HepG2 (cell line): ENCODE data around the gene KAT6B. TPM values are rescaled to one million over a fixed set of nuclear protein-coding genes. Genes with fewer than 3 reads are reported as not detected.

Experiments
- ATAC-seq: fragments of 200-7000 bp; cut with Tn5 transposase; 3 replicates; pipeline ENCODE4 v1.9.1; 2020; ENCODE audit warnings: mild to moderate bottlenecking, moderate library complexity
- BruUV-seq: library from RNA; stranded (reverse); fragments of 400-500 nt; replicated peaks from 2 replicates; lab custom pipeline; 2021; lab: Mats Ljungman, UMichigan
- CTCF ChIA-PET: fragments of 300-600 bp; formaldehyde crosslinking; extraction: SDS; loops from one replicate; lab custom pipeline; 2021; ENCODE audit warnings: low total read pairs, inconsistent platforms, low intra/inter-chr PET ratio; lab: Yijun Ruan, JAX
- POLR2A ChIA-PET: fragments of 350-600 bp; sonication (Branson Sonifier 250); formaldehyde crosslinking; loops from one replicate; lab custom pipeline; 2020; ENCODE audit warnings: antibody characterized with exemption, inconsistent platforms; lab: Yijun Ruan, JAX
- DNase-seq: peaks from one replicate; pipeline ENCODE4 v3.0.0-alpha.2; 2015; ENCODE audit warnings: low spot score
- FAIRE-seq: peaks from 3 replicates; lab custom pipeline; 2011; peaks lifted over from hg19 to GRCh38; lab: Jason Lieb, UNC
- H2AFZ ChIP-seq: one replicate; pipeline ENCODE4 v1.6.1; 2011; ENCODE audit warnings: low read length, inconsistent platforms
- H3K27ac ChIP-seq: fragments of 300-600 bp; 3 replicates; pipeline ENCODE4 v1.8.0; 2011; ENCODE audit warnings: mixed run types, mild to moderate bottlenecking, mixed read lengths, low read length, inconsistent platforms; ENCODE audit not compliant: insufficient read depth; ENCODE audit errors: extremely low read length
- H3K27me3 ChIP-seq, 2 experiments: fragments of 200-600 bp in 1 of 2; 2 replicates in 1 of 2; 3 replicates in 1 of 2; pipeline versions ENCODE4 v1.6.0 to v1.8.0; 2011; ENCODE audit warnings: low read length in 2 of 2, mild to moderate bottlenecking in 2 of 2, moderate library complexity in 2 of 2, inconsistent platforms in 1 of 2; ENCODE audit not compliant: insufficient read depth in 2 of 2, control insufficient read depth in 1 of 2
- H3K36me3 ChIP-seq, 2 experiments: fragments of 200-600 bp in 1 of 2; replicated peaks in 1 of 2; 2 replicates in 1 of 2; 3 replicates in 1 of 2; pipeline versions ENCODE4 v1.5.1 to v1.8.0; 2011; ENCODE audit warnings: low read length in 2 of 2, inconsistent platforms in 1 of 2; ENCODE audit not compliant: insufficient read depth in 2 of 2, control insufficient read depth in 1 of 2
- H3K4me1 ChIP-seq: 2 replicates; pipeline ENCODE4 v1.5.1; 2012; ENCODE audit warnings: low read length, inconsistent platforms; ENCODE audit not compliant: insufficient read depth
- H3K4me2 ChIP-seq: 2 replicates; pipeline ENCODE4 v1.6.0; 2011; ENCODE audit warnings: low read depth, low read length, inconsistent platforms
- H3K4me3 ChIP-seq, 3 experiments: fragments of 200-600 bp in 1 of 3; sonication (generic), shearing (Covaris generic) in 1 of 3; replicated peaks in 1 of 3; 2 replicates each; pipeline ENCODE4 v1.5.1; 2011 to 2016; ENCODE audit warnings: low read length in 3 of 3, inconsistent platforms in 2 of 3, low read depth in 2 of 3, mild to moderate bottlenecking in 2 of 3, control low read depth in 1 of 3, mixed read lengths in 1 of 3; ENCODE audit not compliant: insufficient read depth in 1 of 3
- H3K79me2 ChIP-seq: one replicate; pipeline ENCODE4 v1.6.1; 2011; ENCODE audit warnings: low read length, inconsistent platforms; ENCODE audit not compliant: insufficient read depth
- H3K9ac ChIP-seq: 2 replicates; pipeline ENCODE4 v1.6.0; 2011; ENCODE audit warnings: mild to moderate bottlenecking, low read depth, low read length, inconsistent platforms; ENCODE audit not compliant: insufficient read depth
- H3K9me3 ChIP-seq: 2 replicates; pipeline ENCODE4 v1.5.1; 2012; ENCODE audit warnings: mild to moderate bottlenecking, low read length
- H4K20me1 ChIP-seq: 2 replicates; pipeline ENCODE4 v1.6.0; 2011; ENCODE audit warnings: inconsistent platforms, mild to moderate bottlenecking, low read length, moderate library complexity; ENCODE audit not compliant: insufficient read depth
- ARNTL ChIP-seq: sonication (generic); formaldehyde crosslinking; IDR thresholded peaks from 2 replicates; pipeline ENCODE4 v1.4.0; 2020; ENCODE audit warnings: mild to moderate bottlenecking, missing genetic modification reagents
- HOXA3 ChIP-seq: sonication (generic); formaldehyde crosslinking; IDR thresholded peaks from 2 replicates; pipeline ENCODE4 v1.5.0; 2020; ENCODE audit warnings: missing genetic modification reagents
- KLF12 ChIP-seq: sonication (generic); formaldehyde crosslinking; IDR thresholded peaks from 2 replicates; pipeline ENCODE4 v1.4.0; 2020; ENCODE audit warnings: missing genetic modification reagents, borderline replicate concordance
- PATZ1 ChIP-seq: sonication (generic); formaldehyde crosslinking; IDR thresholded peaks from 2 replicates; pipeline ENCODE4 v1.4.0; 2020; ENCODE audit warnings: missing genetic modification reagents
- PITX1 ChIP-seq: sonication (generic); formaldehyde crosslinking; IDR thresholded peaks from 2 replicates; pipeline ENCODE4 v1.5.1; 2020; ENCODE audit warnings: mild to moderate bottlenecking, missing genetic modification reagents
- REPIN1 ChIP-seq: sonication (generic); formaldehyde crosslinking; IDR thresholded peaks from 2 replicates; pipeline ENCODE4 v1.8.0; 2022; ENCODE audit warnings: missing genetic modification reagents, low read depth, mild to moderate bottlenecking, borderline replicate concordance
- TMF1 ChIP-seq: sonication (generic); formaldehyde crosslinking; IDR thresholded peaks from 2 replicates; pipeline ENCODE4 v1.8.1; 2022; ENCODE audit warnings: low read depth, missing genetic modification reagents
- ZNF251 ChIP-seq: sonication (generic); formaldehyde crosslinking; IDR thresholded peaks from 2 replicates; pipeline ENCODE4 v1.9.0; 2021; ENCODE audit warnings: mild to moderate bottlenecking, missing genetic modification reagents
- ZNF468 ChIP-seq: sonication (generic); formaldehyde crosslinking; IDR thresholded peaks from 2 replicates; pipeline ENCODE4 v1.8.0; 2022; ENCODE audit warnings: mild to moderate bottlenecking, moderate library complexity, missing genetic modification reagents
- WGBS: methylation state at CpG from one replicate; pipeline ENCODE4 v1.1.6; 2017; ENCODE audit warnings: low lambda C conversion rate; 5-methylcytosine and 5-hydroxymethylcytosine counted together
- in situ Hi-C: cut with HindIII; loops from 2 replicates; pipeline ENCODE4 v1.10.0; 2017; ENCODE audit warnings: low pct_unique_long_range_greater_than_20kb; ENCODE audit not compliant: extremely low pct_ligation_motif_present
- intact Hi-C: fragments of 100-400 bp; cut with micrococcal nuclease; formaldehyde crosslinking; loops from one replicate; pipeline ENCODE4 v1.10.0; 2022; ENCODE audit not compliant: unreplicated experiment
- polyA plus RNA-seq, 8 experiments: library from polyadenylated mRNA; depleted of rRNA in 3 of 8; stranded (reverse) in 7 of 8; unstranded in 1 of 8; fragments of >200 nt; fragmentation: Illumina TruSeq in 4 of 8; extraction: Trizol in 4 of 8; gene quantifications; 2 replicates each; pipeline versions ENCODE4 v1.2.1 to v1.2.3, GENCODE V29; 2011 to 2016; ENCODE audit warnings: low read depth in 4 of 8, missing spikeins in 1 of 8, mixed read lengths in 1 of 8; ENCODE audit not compliant: insufficient read depth in 1 of 8
- total RNA-seq, 5 experiments: library from RNA; depleted of rRNA; stranded (reverse); fragments of >200 nt; fragmentation: Illumina TruSeq; extraction: Trizol; gene quantifications; 2 replicates each; pipeline ENCODE4 v1.2.3, GENCODE V29; 2016; ENCODE audit warnings: low read depth in 1 of 5

KAT6B gene
- total and polyA plus RNA-seq, 2 of the 13 experiments (the other 11 are each of a cell fraction or from before 2014, with no cell fraction given) = 3.0 to 9.5 TPM

DNA sequence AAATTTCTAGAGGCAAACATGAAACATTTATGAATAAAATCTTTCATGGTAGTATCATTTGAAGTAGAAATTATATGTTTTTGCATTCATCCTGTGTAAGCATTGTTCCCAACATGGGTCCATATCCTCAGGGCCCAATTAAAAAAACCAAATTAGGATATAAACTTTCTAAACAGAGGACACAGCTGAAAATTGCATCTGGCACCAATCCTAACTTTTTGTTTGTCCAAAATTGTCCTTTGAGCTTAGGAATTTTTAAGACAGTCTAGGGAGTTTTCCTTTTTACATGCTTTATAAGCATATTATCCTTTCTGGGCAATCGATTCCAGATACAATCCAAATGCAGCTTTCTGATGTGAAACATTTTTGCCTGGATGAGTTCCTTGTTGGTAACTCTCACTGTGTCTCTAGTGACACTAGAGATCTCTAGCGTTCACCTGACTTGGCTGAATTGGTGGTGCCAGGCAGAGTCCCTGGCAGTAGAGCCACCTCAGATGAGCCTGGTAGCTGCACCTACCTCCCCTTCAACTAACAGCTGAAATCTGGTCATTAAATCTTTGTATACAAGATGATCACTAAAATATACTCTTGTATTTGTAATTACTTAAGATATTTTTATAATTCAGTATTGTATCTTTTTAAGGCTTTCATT lies 147.5 kb downstream of the KAT6B start:
- H3K9ac ChIP-seq = no peak overlapping the region
- H3K4me2 ChIP-seq = no peak overlapping the region
- H3K27me3 ChIP-seq = no peaks in the 10 kb centered on the region
- no peak overlapping the region for H3K27ac ChIP-seq
- in situ Hi-C loops = no loop called here
- no peak overlapping the region for H3K4me3 ChIP-seq
- H3K79me2 ChIP-seq = no peaks in the 10 kb centered on the region
- H4K20me1 ChIP-seq = no peaks in the 10 kb centered on the region
- no peak for ATAC-seq
- BruUV-seq = no TSS peak
- TF ChIP-seq PITX1 (no peak), HOXA3 (CRISPR knock-in tag) (no peak), REPIN1 (CRISPR knock-in tag) (no peak), ARNTL (CRISPR knock-in tag) (no peak)
- CTCF ChIA-PET = no interaction called here
- no peaks in the 10 kb centered on the region for H3K9me3 ChIP-seq
- peaks cover 3 to 22% of the 10 kb centered on the region in 2 experiments; a peak in 4 of 5 replicates for H3K36me3 ChIP-seq
- no peak for FAIRE-seq
- DNase-seq = no peak
- POLR2A ChIA-PET = no interaction called here
- H3K4me1 ChIP-seq = peaks cover 19% of the 10 kb centered on the region
- WGBS = 95% methylated on average over 2 of the region's 2 CpGs
- H2AFZ ChIP-seq = no peak overlapping the region
- intact Hi-C loops = no loop called here

- TF ChIP-seq REPIN1 (CRISPR knock-in tag) = no peak
- TF ChIP-seq ZNF468 (CRISPR knock-in tag) = no peak
- no peak for TF ChIP-seq PATZ1 (CRISPR knock-in tag)
- no peak for TF ChIP-seq KLF12 (CRISPR knock-in tag)
- TF ChIP-seq TMF1 = no peak
- no peak for TF ChIP-seq ZNF251 (CRISPR knock-in tag)
- no peak for ATAC-seq
- Histone ChIP-seq H3K4me2 (no peak overlapping the region), H3K4me1 (peaks cover 17% of the 10 kb centered on the region), H3K9ac (no peak overlapping the region), H4K20me1 (no peaks in the 10 kb centered on the region), H3K4me3 (no peak overlapping the region), H3K79me2 (no peaks in the 10 kb centered on the region), H3K9me3 (no peaks in the 10 kb centered on the region), H3K27me3 (no peaks in the 10 kb centered on the region), H3K27ac (no peak overlapping the region), H3K36me3 (peaks cover 3 to 24% of the 10 kb centered on the region in 2 experiments; a peak in 4 of 5 replicates), H2AFZ (no peak overlapping the region)
- in situ Hi-C loops = no loop called here
- WGBS = 98% methylated on average over 9 of the region's 9 CpGs
- FAIRE-seq = no peak
- ChIA-PET CTCF (no interaction called here), POLR2A (no interaction called here)
- BruUV-seq = TSS peak; percentile 38
- DNase-seq = no peak
- intact Hi-C loops = no loop called here
Measured at GRCh38 chr10:74975758-74976157, 149.4 kb downstream of the KAT6B start.
